Bronchial smooth muscle cell (primary cell): Measurements from ENCODE around the gene GMPPA. TPM values are rescaled to one million over a fixed set of nuclear protein-coding genes. Genes with fewer than 3 reads are reported as not detected.

Experiments used
- total RNA-seq: library from RNA; depleted of rRNA; stranded (reverse); fragments of >200 nt; gene quantifications from 2 replicates; pipeline ENCODE4 v1.2.1, GENCODE V29; 2014

GMPPA gene
- 57.7 and 58.9 TPM in 2 replicates for total RNA-seq

DNA sequence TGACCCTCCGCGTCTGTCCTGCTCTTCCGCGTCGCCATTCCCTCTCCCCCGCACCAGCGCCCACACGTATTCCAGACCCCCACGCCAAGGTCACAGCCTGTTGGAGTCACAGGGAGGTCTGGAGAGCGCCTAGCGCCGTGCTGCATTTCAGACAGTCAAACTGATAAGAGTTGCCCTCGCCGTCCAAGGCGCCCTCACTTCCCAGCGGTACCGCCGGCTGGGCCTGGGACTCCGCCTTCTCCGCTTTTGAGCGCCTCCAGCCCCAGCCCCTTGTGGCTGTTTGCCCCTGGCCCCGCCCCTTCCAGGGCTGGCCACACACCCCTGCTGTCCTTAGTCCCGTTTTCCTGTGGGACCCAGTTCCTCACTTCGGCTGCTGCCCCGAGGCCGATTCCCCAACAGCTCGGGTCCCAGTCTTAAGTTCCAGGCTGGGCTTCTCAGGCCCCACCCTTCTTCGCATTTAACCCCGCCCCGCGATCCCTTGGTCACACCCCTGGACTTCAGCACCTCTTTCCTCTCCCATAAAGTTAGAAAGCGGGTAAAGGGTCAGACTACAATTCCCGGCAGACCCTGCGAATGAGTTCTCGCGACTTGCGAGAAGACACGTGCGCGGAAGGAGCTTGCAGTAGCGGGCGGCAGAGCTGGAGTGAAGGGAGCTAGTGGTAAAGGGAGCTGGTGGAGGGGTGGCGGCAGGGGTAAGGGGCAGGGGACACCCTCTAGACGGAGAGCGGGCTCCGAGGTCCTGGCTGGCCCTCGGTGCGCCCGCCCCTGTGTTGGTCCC lies at the start of gene GMPPA:
Gene GMPPA (plus strand): TSS at position 612 of the 778 bp plus-strand sequence. CDS start 1,085 bp downstream, outside the sequence.

DNA sequence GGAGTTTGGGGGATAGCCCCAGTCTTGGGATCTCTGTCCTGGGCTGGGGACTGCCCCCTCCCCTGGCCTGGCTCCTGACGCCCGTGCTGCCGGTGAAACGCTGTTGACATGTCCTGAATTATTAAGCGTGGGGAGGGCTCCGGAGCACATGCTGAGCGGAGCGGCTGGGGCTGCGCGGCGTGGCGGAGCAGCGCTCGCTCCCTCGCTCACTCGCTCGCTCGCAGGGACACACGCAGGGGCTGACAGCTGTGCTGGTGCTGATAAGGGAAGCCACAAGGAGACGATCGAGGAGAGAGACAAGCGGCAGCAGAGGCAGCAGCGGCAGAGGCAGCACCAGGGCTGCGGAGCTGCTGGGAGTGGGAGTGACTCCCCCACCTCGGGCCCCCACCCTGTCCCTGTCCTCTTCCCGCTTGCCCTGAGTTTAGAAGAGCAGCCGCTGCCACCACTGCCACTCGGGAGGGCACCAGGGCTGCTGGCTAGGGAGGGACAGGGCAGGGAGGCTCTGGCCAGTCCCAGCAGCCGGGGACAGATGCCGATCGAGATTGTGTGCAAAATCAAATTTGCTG lies 15.6 kb downstream of the GMPPA start, which contains the start of gene ASIC4:
Gene ASIC4 (plus strand): TSS at position 287 of the 566 bp plus-strand sequence. CDS start 243 bp downstream, at position 530.

DNA sequence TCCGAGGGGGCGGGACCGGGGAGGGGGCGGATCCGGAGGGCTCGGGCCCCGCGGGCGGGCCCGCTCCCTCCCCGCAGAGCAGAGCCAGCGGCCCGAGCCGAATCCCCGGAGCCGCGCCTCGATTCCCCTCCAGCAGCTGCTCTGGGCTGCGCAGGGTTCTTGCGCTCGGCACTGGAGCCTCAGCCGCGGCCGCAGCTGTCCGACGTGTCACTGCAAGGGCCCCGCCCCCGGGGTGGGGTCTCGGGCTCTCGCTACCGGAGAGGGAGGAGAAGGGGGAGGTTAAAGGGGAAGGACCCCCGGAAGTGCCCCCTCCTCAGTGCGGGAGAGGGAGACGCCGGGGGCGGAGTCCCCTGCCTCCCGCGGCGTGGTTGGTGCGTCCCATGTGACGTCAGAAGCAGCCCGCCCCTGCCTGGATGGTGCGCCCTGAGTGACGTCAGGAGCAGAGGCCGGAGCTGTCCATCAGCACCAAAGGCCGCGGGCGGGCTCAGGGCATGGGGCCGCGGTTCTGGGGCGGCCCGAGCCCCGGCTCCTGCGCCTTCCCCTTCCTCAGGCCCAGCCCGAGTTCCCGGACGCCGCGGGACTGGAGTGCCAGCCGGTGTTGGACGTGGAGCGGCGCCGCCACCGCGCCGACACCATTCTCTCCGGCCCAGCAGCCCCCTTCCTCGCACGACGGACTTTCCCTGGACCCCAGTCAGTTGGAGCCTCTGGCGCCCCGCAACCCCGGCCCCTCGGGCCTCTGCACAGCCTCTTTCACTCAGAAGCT lies 45.1 kb downstream of the GMPPA start, which contains the start of the genes CHPF and TMEM198:
Gene CHPF (minus strand): TSS at position 214 of the 763 bp plus-strand sequence. CDS start 271 bp downstream, outside the sequence.
Gene TMEM198 (plus strand): TSS at position 433 of the 763 bp plus-strand sequence. CDS start 700 bp downstream, outside the sequence.

Other genes with a start within 250 kb of the GMPPA start
- under 0.01 TPM in 1 of 2 replicates, not detected in the other for gene TUBA4B, start 245.6 kb upstream of the GMPPA start, total RNA-seq
- gene TUBA4A, start 245.0 kb upstream of the GMPPA start, total RNA-seq, result 9.4 and 17.8 TPM in 2 replicates
- 53.9 and 109 TPM in 2 replicates for gene DNAJB2, start 219.5 kb upstream of the GMPPA start, total RNA-seq
- gene PTPRN, start 189.5 kb upstream of the GMPPA start, total RNA-seq, result 7.2 and 12.6 TPM in 2 replicates
- not detected in 2 replicates for gene RESP18, start 166.1 kb upstream of the GMPPA start, total RNA-seq
- gene DNPEP, start 111.0 kb upstream of the GMPPA start, total RNA-seq, result 78.2 and 137 TPM in 2 replicates
- gene DES, start 80.5 kb upstream of the GMPPA start, total RNA-seq, result 2.4 and 2.7 TPM in 2 replicates
- 7.8 and 9.1 TPM in 2 replicates for gene SPEG, start 64.0 kb upstream of the GMPPA start, total RNA-seq
- 0.09 and 0.16 TPM in 2 replicates for gene ASIC4, start 15.6 kb downstream of the GMPPA start, total RNA-seq
- gene CHPF, start 44.9 kb downstream of the GMPPA start, total RNA-seq, result 49.3 and 59.7 TPM in 2 replicates
- gene TMEM198, start 45.1 kb downstream of the GMPPA start, total RNA-seq, result 0.95 and 1.3 TPM in 2 replicates
- gene OBSL1, start 72.6 kb downstream of the GMPPA start, total RNA-seq, result 30.7 and 54.0 TPM in 2 replicates
- gene INHA, start 73.4 kb downstream of the GMPPA start, total RNA-seq, result 0.26 and 0.32 TPM in 2 replicates
- gene STK11IP, start 99.0 kb downstream of the GMPPA start, total RNA-seq, result 13.1 and 15.1 TPM in 2 replicates
- gene SLC4A3, start 128.7 kb downstream of the GMPPA start, total RNA-seq, result 2.0 and 2.2 TPM in 2 replicates